Loucy (cell line): ENCODE results near the gene ALG5.

Experiments
- H2AFZ ChIP-seq: fragments of 200-600 bp; sonication (generic); 2 replicates; pipeline ENCODE4 v1.6.0; 2016; ENCODE audit warnings: antibody characterized with exemption, mild to moderate bottlenecking, low read length, moderate library complexity
- H3F3A ChIP-seq: fragments of 200-600 bp; 2 replicates; pipeline ENCODE4 v1.6.0; 2016; ENCODE audit warnings: antibody characterized with exemption, low read depth, mild to moderate bottlenecking
- H3K27me3 ChIP-seq: fragments of 200-600 bp; sonication (generic); 2 replicates; pipeline ENCODE4 v1.6.1; 2014; ENCODE audit warnings: low read length, mild to moderate bottlenecking; ENCODE audit not compliant: insufficient read depth, poor library complexity, severe bottlenecking
- H3K36me3 ChIP-seq: fragments of 200-600 bp; sonication (generic); 2 replicates; pipeline ENCODE4 v1.6.1; 2016; ENCODE audit warnings: low read length; ENCODE audit not compliant: insufficient read depth
- H3K4me1 ChIP-seq: fragments of 200-600 bp; sonication (generic); 2 replicates; pipeline ENCODE4 v1.5.1; 2014; ENCODE audit warnings: low read length, mild to moderate bottlenecking; ENCODE audit not compliant: insufficient read depth, poor library complexity, severe bottlenecking
- H3K4me2 ChIP-seq: fragments of 200-600 bp; sonication (generic); 2 replicates; pipeline ENCODE4 v1.6.0; 2014; ENCODE audit warnings: antibody characterized with exemption, low read length, low read depth, mild to moderate bottlenecking; ENCODE audit not compliant: poor library complexity, severe bottlenecking
- H3K4me3 ChIP-seq: fragments of 200-600 bp; sonication (generic); 2 replicates; pipeline ENCODE4 v1.5.1; 2014; ENCODE audit warnings: low read length, mild to moderate bottlenecking, mixed read lengths; ENCODE audit not compliant: poor library complexity, severe bottlenecking
- H3K79me2 ChIP-seq: fragments of 200-600 bp; sonication (generic); 2 replicates; pipeline ENCODE4 v1.6.1; 2014; ENCODE audit warnings: low read length; ENCODE audit not compliant: insufficient read depth
- H3K9ac ChIP-seq: fragments of 200-600 bp; sonication (generic); 2 replicates; pipeline ENCODE4 v1.6.0; 2014; ENCODE audit warnings: mild to moderate bottlenecking, low read depth, low read length, moderate library complexity; ENCODE audit not compliant: poor library complexity, severe bottlenecking
- H3K9me2 ChIP-seq: fragments of 200-600 bp; sonication (generic); replicated peaks from 2 replicates; pipeline ENCODE4 v1.6.1; 2016; ENCODE audit warnings: low read depth, low read length, mixed read lengths
- H3K9me3 ChIP-seq: fragments of 200-600 bp; sonication (generic); 2 replicates; pipeline ENCODE4 v1.6.1; 2014; ENCODE audit warnings: mild to moderate bottlenecking, antibody characterized with exemption, low read length, low read depth; ENCODE audit not compliant: insufficient read depth
- H4K20me1 ChIP-seq: fragments of 200-600 bp; sonication (generic); 2 replicates; pipeline ENCODE4 v1.6.0; 2014; ENCODE audit warnings: antibody characterized with exemption, low read length, mild to moderate bottlenecking; ENCODE audit not compliant: insufficient read depth, poor library complexity, severe bottlenecking
- CTCF ChIP-seq: fragments of 200-600 bp; sonication (generic); conservative IDR thresholded peaks from 2 replicates; pipeline ENCODE4 v1.5.1; 2014; ENCODE audit warnings: mild to moderate bottlenecking, antibody characterized with exemption, low read length
- EZH2phosphoT487 ChIP-seq: fragments of 200-600 bp; IDR thresholded peaks from 2 replicates; pipeline ENCODE4 v1.6.1; 2018; ENCODE audit warnings: antibody characterized with exemption, mild to moderate bottlenecking, moderate library complexity, borderline replicate concordance

ALG5 gene

GRCh38 chr13:36945078-36945477, 54.1 kb downstream of the ALG5 start:
- Histone ChIP-seq H3K9ac (no peak overlapping the region), H3K4me3 (no peak overlapping the region), H3F3A (no peaks in the 10 kb centered on the region), H3K4me1 (no peaks in the 10 kb centered on the region), H3K4me2 (no peak overlapping the region), H3K9me3 (no peaks in the 10 kb centered on the region), H2AFZ (no peak overlapping the region), H4K20me1 (no peaks in the 10 kb centered on the region), H3K79me2 (no peaks in the 10 kb centered on the region), H3K27me3 (no peaks in the 10 kb centered on the region), H3K9me2 (no peaks in the 10 kb centered on the region), H3K36me3 (peaks cover 21% of the 10 kb centered on the region; the same call in 1 of the 2 replicates)
- TF ChIP-seq CTCF, result no peak
- TF ChIP-seq EZH2phosphoT487, result no peak

GRCh38 chr13:36925603-36926002, 73.5 kb downstream of the ALG5 start:
- Histone ChIP-seq H3K36me3 (no peaks in the 10 kb centered on the region), H3K27me3 (no peaks in the 10 kb centered on the region), H3K4me3 (no peak overlapping the region), H3K79me2 (no peaks in the 10 kb centered on the region), H3K4me2 (no peak overlapping the region), H3K4me1 (no peaks in the 10 kb centered on the region), H3F3A (no peaks in the 10 kb centered on the region), H3K9ac (no peak overlapping the region), H3K9me3 (no peaks in the 10 kb centered on the region), H4K20me1 (no peaks in the 10 kb centered on the region), H2AFZ (no peak overlapping the region), H3K9me2 (no peaks in the 10 kb centered on the region)
- no peak for TF ChIP-seq EZH2phosphoT487
- TF ChIP-seq CTCF, result no peak

- Histone ChIP-seq H2AFZ (no peak overlapping the region), H3K79me2 (no peaks in the 10 kb centered on the region), H4K20me1 (no peaks in the 10 kb centered on the region), H3K36me3 (no peaks in the 10 kb centered on the region), H3K4me3 (no peak overlapping the region), H3K9me2 (no peaks in the 10 kb centered on the region), H3K9me3 (no peaks in the 10 kb centered on the region), H3K4me1 (no peaks in the 10 kb centered on the region), H3K4me2 (no peak overlapping the region), H3K9ac (no peak overlapping the region), H3K27me3 (no peaks in the 10 kb centered on the region), H3F3A (no peaks in the 10 kb centered on the region)
- no peak for TF ChIP-seq EZH2phosphoT487
- no peak for TF ChIP-seq CTCF
These were observed 75.1 kb downstream of the ALG5 start for GRCh38 chr13:36924001-36924400.
